Keratinocyte (primary cell): ENCODE results near the gene DOK4.

Experiments
- CTCF ChIP-seq, 3 experiments: IDR thresholded peaks in 1 of 3; conservative IDR thresholded peaks in 1 of 3; optimal IDR thresholded peaks in 1 of 3; 2 replicates in 2 of 3; 3 replicates in 1 of 3; pipeline versions ENCODE3 to v1.5.1; 2011; ENCODE audit warnings: low read length in 3 of 3, mild to moderate bottlenecking in 3 of 3, moderate library complexity in 2 of 3, control low read depth in 1 of 3, inconsistent platforms in 1 of 3; ENCODE audit not compliant: insufficient read depth in 2 of 3; ENCODE audit errors: extremely low read depth in 1 of 3
- EZH2 ChIP-seq: IDR thresholded peaks from one replicate; pipeline ENCODE4 v1.6.1; 2012; ENCODE audit warnings: inconsistent platforms, mild to moderate bottlenecking, low read length, moderate library complexity

- TF ChIP-seq CTCF (optimal IDR thresholded peaks at IDR 0.05 in 1 of 3, IDR thresholded peaks at IDR 0.05 in 1 of 3, conservative IDR thresholded peaks at IDR 0.05 in 1 of 3; ENCODE audit: extremely low read depth in 1 of 3, insufficient read depth in 2 of 3, low read length in 3 of 3), result no peak
- TF ChIP-seq EZH2, result no peak
Observed at GRCh38 chr16:57482845-57483545, 3.3 kb downstream of the DOK4 start.
